AG09309 (cell line): ENCODE measurements around the gene PRKCZ.

Experiments used
- DNase-seq: peaks from one replicate; pipeline ENCODE4 v3.0.0-alpha.2; 2010; ENCODE audit warnings: low read depth
- H3K4me3 ChIP-seq: 2 replicates; pipeline ENCODE4 v1.5.1; 2011; ENCODE audit warnings: mild to moderate bottlenecking, low read depth, low read length, moderate library complexity; ENCODE audit not compliant: control insufficient read depth
- CTCF ChIP-seq: IDR thresholded peaks from 2 replicates; pipeline ENCODE4 v1.5.1; 2011; ENCODE audit warnings: mild to moderate bottlenecking, low read depth, low read length, inconsistent platforms; ENCODE audit not compliant: insufficient read depth, control insufficient read depth; ENCODE audit errors: missing control alignments

Gene PRKCZ

GRCh38 chr1:2045468-2046173 lies 4.6 kb upstream of the PRKCZ start:
- TF ChIP-seq CTCF: no peak
- no peak overlapping the region for H3K4me3 ChIP-seq
- no peak for DNase-seq

GRCh38 chr1:2046174-2046917 lies 3.9 kb upstream of the PRKCZ start:
- peak; percentile 61 for TF ChIP-seq CTCF
- H3K4me3 ChIP-seq: no peak overlapping the region
- no peak for DNase-seq

DNA sequence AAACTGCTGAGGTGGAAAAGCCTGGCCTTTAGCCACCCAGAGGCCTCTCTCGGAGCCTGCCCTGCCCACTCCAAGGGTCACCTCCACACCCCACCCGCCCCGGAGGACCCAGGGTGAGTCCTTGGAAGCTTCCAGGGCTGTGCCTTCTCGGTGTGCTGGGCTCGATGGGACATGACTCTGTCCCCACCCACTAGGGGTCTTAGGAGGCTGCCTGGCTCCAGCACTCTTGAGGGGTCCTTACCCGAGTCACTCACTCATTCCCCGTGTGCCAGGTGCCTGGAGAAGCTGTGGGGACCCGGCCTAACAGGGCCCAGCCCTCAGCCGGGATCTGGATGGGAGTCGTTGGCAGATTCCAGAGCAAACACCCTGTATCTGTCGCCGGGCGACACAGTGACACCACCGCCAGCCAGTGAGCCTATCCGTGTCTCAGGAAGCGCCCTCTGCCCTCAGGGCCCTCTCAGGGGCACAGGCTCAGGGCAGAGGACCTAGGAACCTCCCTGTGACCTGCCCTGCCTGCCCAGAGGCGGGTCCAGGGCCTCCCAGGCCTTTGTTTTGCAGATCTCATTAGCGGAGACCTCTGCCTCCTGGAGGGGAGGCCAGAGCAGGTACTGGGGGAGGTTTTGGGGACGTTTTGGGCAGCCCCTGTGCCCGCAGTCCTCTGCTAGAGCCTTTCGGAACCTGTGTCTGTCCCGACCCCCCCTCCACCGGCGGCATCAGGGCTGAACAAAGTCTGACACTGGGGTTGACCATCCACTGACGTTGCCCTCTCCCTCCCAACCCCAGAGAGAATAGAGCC lies 3.1 kb upstream of the PRKCZ start:
- H3K4me3 ChIP-seq: no peak overlapping the region
- no peak for DNase-seq
- no peak for TF ChIP-seq CTCF

- TF ChIP-seq CTCF: no peak
- H3K4me3 ChIP-seq: no peak overlapping the region
- DNase-seq: no peak
Measured at GRCh38 chr1:2047749-2048729, 2.2 kb upstream of the PRKCZ start.

DNA sequence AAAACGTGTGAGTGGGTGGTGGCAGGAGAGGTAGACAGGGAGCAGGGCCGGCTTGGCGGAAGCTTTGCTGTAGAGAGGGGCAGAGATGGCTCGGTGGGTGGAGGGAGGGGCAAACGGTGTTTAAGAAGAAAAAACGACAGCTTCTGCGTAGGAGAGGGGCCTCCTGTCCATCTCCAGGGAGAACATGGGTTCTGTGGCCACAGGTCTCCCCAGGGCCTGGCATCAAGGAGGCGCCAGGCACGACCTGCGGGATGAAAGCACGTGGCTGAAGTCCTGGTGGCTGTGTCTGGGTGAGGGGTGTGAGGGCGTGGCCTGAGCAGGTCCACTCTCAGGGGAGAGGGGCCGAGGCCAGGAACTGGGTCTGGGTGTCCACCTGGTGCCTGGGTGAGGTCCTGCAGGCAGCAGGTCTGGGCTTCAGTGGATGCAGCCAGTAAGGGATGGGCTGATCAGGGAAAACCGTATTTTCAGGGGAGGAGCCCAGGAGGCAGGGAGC lies 940 bp upstream of the PRKCZ start:
- H3K4me3 ChIP-seq: no peak overlapping the region
- no peak for DNase-seq
- peak; percentile 12 for TF ChIP-seq CTCF
